Sigmoid colon (tissue), 7 donors: ENCODE results near the gene MRPL20. TPM values are rescaled to one million over a fixed set of nuclear protein-coding genes. Genes with fewer than 3 reads are reported as not detected.

Source experiments
- DNase-seq: peaks from one replicate; pipeline ENCODE4 v3.0.0-alpha.2; 2019
- H3K27ac ChIP-seq, 4 donors: fragments of 200-600 bp; sonication (generic); one replicate each; pipeline ENCODE4 v1.5.1; 2016 to 2019; ENCODE audit warnings: mild to moderate bottlenecking in 1 of 4
- H3K27me3 ChIP-seq, 3 donors: fragments of 200-600 bp; sonication (generic); one replicate each; pipeline ENCODE4 v1.5.1; 2019; ENCODE audit warnings: mild to moderate bottlenecking in 1 of 3
- H3K36me3 ChIP-seq, 4 donors: fragments of 200-600 bp; sonication (generic); one replicate each; pipeline ENCODE4 v1.5.1; 2016 to 2019
- H3K4me1 ChIP-seq, 4 donors: fragments of 200-600 bp; sonication (generic); one replicate each; pipeline ENCODE4 v1.5.1; 2017 to 2019
- H3K4me3 ChIP-seq, 4 donors: fragments of 200-600 bp; sonication (generic); one replicate each; pipeline ENCODE4 v1.5.1; 2017 to 2019; ENCODE audit warnings: mild to moderate bottlenecking in 2 of 4, moderate library complexity in 1 of 4
- H3K9me3 ChIP-seq, 4 donors: fragments of 200-600 bp in 3 of 4; sonication (generic) in 3 of 4; one replicate each; pipeline versions ENCODE4 v1.5.1 to v1.6.1; 2013 to 2019
- CTCF ChIP-seq, 4 experiments: fragments of 450-650 bp in 3 of 4; fragments of 200-600 bp in 1 of 4; IDR thresholded peaks; one replicate each; pipeline ENCODE4 v1.5.1; 2016 to 2019; ENCODE audit warnings: antibody characterized with exemption in 4 of 4, mild to moderate bottlenecking in 3 of 4, moderate library complexity in 2 of 4
- EP300 ChIP-seq, 4 donors: sonication (generic); formaldehyde crosslinking; IDR thresholded peaks; one replicate each; pipeline ENCODE4 v1.6.1; 2017; ENCODE audit warnings: antibody characterized with exemption in 4 of 4
- POLR2A ChIP-seq, 2 donors: fragments of 450-650 bp; IDR thresholded peaks; one replicate each; pipeline ENCODE4 v1.6.1; 2016; ENCODE audit warnings: antibody characterized with exemption in 2 of 2, mild to moderate bottlenecking in 2 of 2, moderate library complexity in 2 of 2
- POLR2AphosphoS5 ChIP-seq, 4 donors: sonication (generic); formaldehyde crosslinking; IDR thresholded peaks; one replicate each; pipeline ENCODE4 v1.6.1; 2017; ENCODE audit warnings: antibody characterized with exemption in 4 of 4
- WGBS, 2 donors: extraction: QIAGEN DNeasy Blood & Tissue Kit; methylation state at CpG; one replicate each; pipeline ENCODE4 v1.1.7; 2013; 5-methylcytosine and 5-hydroxymethylcytosine counted together
- intact Hi-C: fragments of 100-400 bp; cut with DNase I; formaldehyde crosslinking; loops from one replicate; pipeline ENCODE4 v1.15.1; 2023
- polyA plus RNA-seq, 3 donors: library from polyadenylated mRNA; stranded (reverse); fragments of 200-250 nt; gene quantifications; one replicate each; pipeline ENCODE4 v1.2.3, GENCODE V29; 2013
- total RNA-seq, 4 donors: library from RNA; depleted of rRNA; stranded (reverse); fragments of >200 nt; gene quantifications; one replicate each; pipeline ENCODE4 v1.1.0, GENCODE V29; 2016
- donor health status: healthy with polysubstance abuse.
- donor health status: Bipolar disorder and iron deficiency.
- donor health status: healthy.

The MRPL20 gene
- total and polyA plus RNA-seq, 7 donors, result 133 to 235 (median 178) TPM

GRCh38 chr1:1365875-1366698 is 41.0 kb downstream of the MRPL20 start:
- Histone ChIP-seq H3K27me3 (no peaks in the 10 kb centered on the region), H3K36me3 (no peaks in the 10 kb centered on the region), H3K9me3 (no peaks in the 10 kb centered on the region), H3K4me3 (no peak overlapping the region), H3K4me1 (peaks cover 0 to 14% (median 11%) of the 10 kb centered on the region in 4 donors), H3K27ac (no peak overlapping the region)
- no peak for DNase-seq
- intact Hi-C loops, result no loop called here
- no peak for TF ChIP-seq POLR2AphosphoS5 (IDR thresholded peaks at IDR 0.05)
- no peak for TF ChIP-seq CTCF (IDR thresholded peaks at IDR 0.05)
- no peak for TF ChIP-seq POLR2A (IDR thresholded peaks at IDR 0.05)
- WGBS, 2 donors, result 83% methylated on average over 10 of the region's 10 CpGs

DNA sequence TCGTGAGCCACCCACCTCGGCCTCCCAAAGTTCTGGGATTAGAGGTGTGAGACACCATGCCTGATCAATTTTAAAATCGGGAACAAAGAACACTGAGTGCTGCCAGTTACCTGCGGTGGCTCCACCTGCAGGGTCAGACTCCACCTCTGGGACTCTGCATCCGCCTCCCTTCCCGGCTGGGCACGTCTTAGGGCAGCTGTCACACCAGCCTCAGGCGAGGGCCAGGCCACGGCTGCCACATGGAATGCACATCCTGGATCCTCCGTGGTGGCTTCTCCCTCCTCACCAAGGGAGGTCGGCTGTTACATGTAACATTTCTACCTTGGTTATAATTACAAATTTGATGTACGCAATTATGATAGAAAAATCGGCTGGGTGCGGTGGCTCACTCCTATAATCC is 42.8 kb downstream of the MRPL20 start:
- no peak for TF ChIP-seq POLR2AphosphoS5 (IDR thresholded peaks at IDR 0.05)
- no peak for TF ChIP-seq CTCF (IDR thresholded peaks at IDR 0.05)
- no peak for TF ChIP-seq EP300 (IDR thresholded peaks at IDR 0.05)
- TF ChIP-seq POLR2A (IDR thresholded peaks at IDR 0.05), result no peak
- no peak overlapping the region for H3K4me3 ChIP-seq
- no peak for DNase-seq
- intact Hi-C loops, result no loop called here
- no peaks in the 10 kb centered on the region for H3K9me3 ChIP-seq
- 40 to 76% methylated on average over 14 of the region's 14 CpGs for WGBS, 2 donors
- no peaks in the 10 kb centered on the region for H3K27me3 ChIP-seq
- peaks cover 0 to 33% (median 29%) of the 10 kb centered on the region in 4 donors for H3K4me1 ChIP-seq
- H3K36me3 ChIP-seq, result no peaks in the 10 kb centered on the region
- H3K27ac ChIP-seq, result no peak overlapping the region

GRCh38 chr1:1361982-1362423 is 45.1 kb downstream of the MRPL20 start:
- Histone ChIP-seq H3K36me3 (no peaks in the 10 kb centered on the region), H3K4me3 (no peak overlapping the region), H3K27ac (peak overlapping the region; percentile 86 to 95 (median 94)), H3K4me1 (peaks cover 0 to 50% (median 39%) of the 10 kb centered on the region in 4 donors), H3K9me3 (no peaks in the 10 kb centered on the region), H3K27me3 (no peaks in the 10 kb centered on the region)
- WGBS, 2 donors, result 28 to 33% methylated on average over 13 of the region's 13 CpGs
- no peak for TF ChIP-seq POLR2A (IDR thresholded peaks at IDR 0.05)
- peak in 1 of 4 experiments; percentile 25 for TF ChIP-seq CTCF (IDR thresholded peaks at IDR 0.05)
- peak in 2 of 4 donors; percentile 12 to 27 for TF ChIP-seq POLR2AphosphoS5 (IDR thresholded peaks at IDR 0.05)
- no peak for TF ChIP-seq EP300 (IDR thresholded peaks at IDR 0.05)
- DNase-seq, result peak; percentile 90
- intact Hi-C loops, result no loop called here

DNA sequence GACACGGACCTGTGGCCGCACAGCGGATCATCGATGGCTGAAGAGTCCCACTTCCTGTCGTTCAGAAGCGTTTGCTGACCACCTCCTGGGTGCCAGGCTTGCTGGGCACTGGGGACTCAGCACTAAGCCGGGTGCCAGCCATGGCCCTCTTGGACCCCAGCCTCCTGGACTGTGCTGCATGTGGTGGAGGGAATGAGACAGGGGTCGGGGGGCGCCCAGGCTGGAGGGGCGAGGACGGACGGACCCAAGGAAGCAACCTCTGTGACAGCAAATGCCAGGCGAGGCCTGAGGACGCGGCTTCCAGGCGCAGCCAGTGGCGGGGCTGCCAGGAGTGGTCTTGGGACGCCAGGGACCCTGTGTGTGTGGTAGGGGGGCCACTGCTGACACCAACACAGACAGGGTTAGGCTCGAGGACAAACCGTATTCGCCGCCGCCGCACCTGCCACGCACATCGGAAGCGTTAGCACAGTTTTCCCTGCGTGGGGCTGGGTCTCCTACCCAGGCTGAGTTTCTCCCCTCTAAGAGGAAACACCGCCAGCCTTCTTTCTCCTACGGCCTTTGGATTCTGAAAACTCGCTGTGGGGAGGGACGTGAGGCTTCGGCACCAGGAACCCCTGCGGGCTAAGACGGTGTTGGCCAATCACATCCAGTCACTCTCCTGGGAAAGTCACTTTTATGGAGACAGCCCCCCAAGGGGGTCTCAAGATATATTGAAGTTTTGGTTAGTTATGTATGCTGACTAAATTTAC is 45.7 kb downstream of the MRPL20 start:
- peak; percentile 64 for DNase-seq
- peak overlapping the region; percentile 86 to 95 (median 94) for H3K27ac ChIP-seq
- WGBS, 2 donors, result 74 to 75% methylated on average over 35 of the region's 35 CpGs

More for the DNA sequence above, 45.7 kb downstream of the MRPL20 start:
- Histone ChIP-seq H3K4me3 (no peak overlapping the region), H3K36me3 (no peaks in the 10 kb centered on the region), H3K4me1 (peaks cover 0 to 56% (median 45%) of the 10 kb centered on the region in 4 donors), H3K9me3 (no peaks in the 10 kb centered on the region), H3K27me3 (no peaks in the 10 kb centered on the region)
- intact Hi-C loops, result no loop called here
- TF ChIP-seq CTCF (IDR thresholded peaks at IDR 0.05) (no peak), POLR2AphosphoS5 (IDR thresholded peaks at IDR 0.05) (no peak), POLR2A (IDR thresholded peaks at IDR 0.05) (no peak), EP300 (IDR thresholded peaks at IDR 0.05) (no peak)
